Stimulated activated naive CD8-positive, alpha-beta T cell treated with anti-CD3 and anti-CD28 coated beads, Interleukin-15, amount 100 ng/mL, for 72 hours (primary cell): Measurements from ENCODE around the gene SPTLC3.
A peak's percentile ranks its signal among the peaks of the same experiment; 100 is the strongest.

Source experiments
- ATAC-seq: fragments of 150-1000 bp; cut with Tn5 transposase; 2 replicates; pipeline ENCODE4 v1.10.0; 2021; ENCODE audit warnings: mild to moderate bottlenecking, moderate library complexity
- DNase-seq, 2 donors: peaks; one replicate each; pipeline ENCODE4 v3.0.0; 2021 to 2022
- H3K27ac Mint-ChIP-seq, 2 donors: one replicate each; pipeline ENCODE4 v1.8.0; 2022; ENCODE audit warnings: mild to moderate bottlenecking in 2 of 2, mixed read lengths in 2 of 2, moderate library complexity in 2 of 2
- H3K27me3 Mint-ChIP-seq: one replicate; pipeline ENCODE4 v1.8.0; 2022; ENCODE audit warnings: mixed read lengths
- H3K4me1 Mint-ChIP-seq: one replicate; pipeline ENCODE4 v1.8.0; 2022; ENCODE audit warnings: mild to moderate bottlenecking, mixed read lengths
- H3K4me3 Mint-ChIP-seq, 2 donors: one replicate each; pipeline ENCODE4 v1.8.0; 2022; ENCODE audit warnings: mild to moderate bottlenecking in 2 of 2, mixed read lengths in 2 of 2, moderate library complexity in 1 of 2
- H3K9me3 Mint-ChIP-seq, 2 donors: one replicate each; pipeline ENCODE4 v1.8.0; 2022; ENCODE audit warnings: mixed read lengths in 2 of 2

Gene SPTLC3

GRCh38 chr20:13037727-13038126 lies 29.0 kb downstream of the SPTLC3 start:
- DNase-seq, result no peak
- Mint-ChIP-seq H3K9me3 (peaks cover 1 to 4% of the 10 kb centered on the region in 2 donors), H3K4me3 (no peak overlapping the region), H3K4me1 (no peaks in the 10 kb centered on the region), H3K27me3 (no peaks in the 10 kb centered on the region), H3K27ac (no peak overlapping the region)
- ATAC-seq, result no peak

GRCh38 chr20:13041574-13042457 lies 33.0 kb downstream of the SPTLC3 start:
- no peak for DNase-seq
- no peak overlapping the region for H3K27ac Mint-ChIP-seq
- no peaks in the 10 kb centered on the region for H3K27me3 Mint-ChIP-seq
- no peaks in the 10 kb centered on the region for H3K9me3 Mint-ChIP-seq
- H3K4me1 Mint-ChIP-seq, result no peaks in the 10 kb centered on the region
- no peak overlapping the region for H3K4me3 Mint-ChIP-seq
- ATAC-seq, result no peak

DNA sequence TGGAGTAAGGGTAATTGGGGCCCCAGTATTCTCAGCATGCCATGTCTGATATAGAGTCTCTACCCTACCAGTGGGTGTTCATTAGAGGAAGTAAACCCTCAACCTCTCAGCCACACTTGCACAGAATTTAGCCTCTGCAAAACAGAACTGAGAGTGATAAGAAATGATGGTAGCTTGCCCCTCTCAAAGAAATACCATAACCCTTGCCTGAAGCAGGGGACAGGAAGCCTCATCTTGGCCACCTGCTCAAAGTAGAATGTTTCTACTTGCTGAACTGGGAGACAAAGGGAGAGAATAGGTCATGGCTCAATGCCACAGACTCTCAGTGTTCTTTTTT lies 33.7 kb downstream of the SPTLC3 start:
- Mint-ChIP-seq H3K27me3 (no peaks in the 10 kb centered on the region), H3K27ac (no peak overlapping the region), H3K4me3 (no peak overlapping the region), H3K9me3 (no peaks in the 10 kb centered on the region), H3K4me1 (no peaks in the 10 kb centered on the region)
- ATAC-seq (no peak), DNase-seq (no peak)

DNA sequence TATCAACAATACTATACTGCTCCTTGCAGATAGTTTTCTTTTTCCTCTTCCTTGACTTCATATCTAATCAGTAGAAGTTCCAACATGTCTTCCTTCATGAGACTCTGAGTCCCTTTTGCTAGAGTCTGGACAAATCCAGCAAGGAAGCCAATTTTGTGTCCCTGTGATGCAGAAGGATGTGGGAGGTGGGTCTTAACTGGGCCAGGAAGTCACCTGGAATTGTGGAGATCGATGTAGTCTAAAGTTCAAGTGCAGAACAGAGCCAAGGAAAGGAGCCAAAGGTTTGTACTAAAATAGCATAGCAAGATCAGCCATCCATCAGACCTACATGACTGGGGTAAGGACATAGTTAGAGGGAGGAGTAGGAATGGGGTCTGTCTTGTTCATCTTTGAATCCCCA lies 37.6 kb downstream of the SPTLC3 start:
- no peaks in the 10 kb centered on the region for H3K4me1 Mint-ChIP-seq
- DNase-seq (no peak), ATAC-seq (no peak)
- no peaks in the 10 kb centered on the region for H3K9me3 Mint-ChIP-seq
- H3K27me3 Mint-ChIP-seq, result no peaks in the 10 kb centered on the region
- no peak overlapping the region for H3K4me3 Mint-ChIP-seq
- no peak overlapping the region for H3K27ac Mint-ChIP-seq

DNA sequence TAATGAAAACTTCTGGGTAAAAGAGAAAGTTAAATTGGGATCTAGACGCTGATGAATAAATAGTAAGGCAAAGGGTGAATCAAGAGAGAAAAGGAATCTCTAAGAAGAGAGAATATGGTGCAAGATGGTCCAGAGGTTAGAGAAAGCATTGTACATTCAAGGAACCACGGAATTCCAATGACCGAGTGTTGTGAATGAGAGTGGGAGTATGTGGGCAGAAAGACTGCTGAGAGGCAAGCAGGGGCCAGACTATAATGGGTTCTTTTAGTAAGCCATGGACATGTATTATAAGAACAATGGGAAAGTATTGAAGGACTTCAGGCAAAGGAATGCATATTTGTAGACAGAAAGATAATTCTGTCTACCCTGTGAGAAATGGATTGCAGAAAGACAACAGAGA lies 45.2 kb downstream of the SPTLC3 start:
- no peak overlapping the region for H3K4me3 Mint-ChIP-seq
- DNase-seq (no peak), ATAC-seq (no peak)
- H3K27me3 Mint-ChIP-seq, result no peaks in the 10 kb centered on the region
- H3K27ac Mint-ChIP-seq, result no peak overlapping the region
- H3K4me1 Mint-ChIP-seq, result no peaks in the 10 kb centered on the region
- no peaks in the 10 kb centered on the region for H3K9me3 Mint-ChIP-seq

DNA sequence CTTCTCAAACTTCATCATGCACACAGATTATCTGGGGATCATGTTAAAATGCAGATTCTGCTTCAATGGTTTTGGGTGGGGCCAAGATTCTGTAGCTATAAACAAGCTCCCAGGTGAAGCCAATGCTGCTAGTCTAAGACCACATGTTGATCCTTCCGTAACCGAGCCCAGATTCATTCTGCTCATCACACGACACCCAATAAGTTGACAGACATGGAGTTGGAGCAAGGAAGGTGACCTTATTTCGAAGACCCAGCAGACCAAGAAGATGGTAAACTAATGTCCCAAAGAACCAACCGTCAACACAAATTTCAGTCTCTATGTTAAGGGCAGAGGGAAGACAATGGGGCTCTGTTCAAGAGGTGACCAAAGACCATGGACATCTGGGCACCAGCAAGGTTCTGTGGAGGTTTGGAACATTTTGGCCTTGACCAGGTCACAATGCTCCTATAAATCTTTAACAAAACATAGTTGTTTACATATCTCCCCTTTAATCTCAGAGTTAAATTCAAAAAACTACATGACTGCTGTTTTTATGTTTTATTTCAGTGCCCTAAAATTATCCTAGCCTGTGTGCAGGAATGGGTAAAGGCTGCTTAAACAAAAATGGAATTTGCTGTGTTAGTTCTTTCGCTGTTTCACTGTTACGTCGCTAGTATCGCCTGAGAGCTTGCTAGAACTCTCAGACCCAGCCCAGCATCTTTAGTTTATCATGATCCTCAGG lies 50.1 kb downstream of the SPTLC3 start:
- Mint-ChIP-seq H3K27ac (no peak overlapping the region), H3K9me3 (no peaks in the 10 kb centered on the region), H3K4me1 (no peaks in the 10 kb centered on the region), H3K27me3 (no peaks in the 10 kb centered on the region), H3K4me3 (no peak overlapping the region)
- DNase-seq (no peak), ATAC-seq (no peak)

- Mint-ChIP-seq H3K27ac (no peak overlapping the region), H3K27me3 (no peaks in the 10 kb centered on the region), H3K4me1 (no peaks in the 10 kb centered on the region), H3K9me3 (no peaks in the 10 kb centered on the region), H3K4me3 (no peak overlapping the region)
- ATAC-seq (no peak), DNase-seq (no peak)
Measured at GRCh38 chr20:13059398-13060136, 50.8 kb downstream of the SPTLC3 start.

DNA sequence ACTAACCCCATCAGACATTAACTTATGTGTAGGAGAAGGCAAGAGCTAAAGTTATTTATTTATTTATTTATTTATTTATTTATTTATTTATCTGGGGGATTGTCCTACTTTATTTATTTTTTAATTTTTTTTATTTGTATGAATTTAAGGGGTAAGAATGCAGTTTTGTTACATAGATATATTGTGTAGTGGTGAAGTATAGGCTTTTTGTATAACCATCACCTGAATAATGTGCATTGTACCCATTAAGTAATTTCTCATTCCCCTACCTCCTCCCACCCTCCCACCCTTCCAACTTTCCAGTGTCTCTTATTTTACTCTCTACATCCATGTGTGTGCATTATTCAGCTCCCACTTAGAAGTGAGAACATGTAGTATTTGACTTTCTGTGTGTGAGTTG lies 51.6 kb downstream of the SPTLC3 start:
- Mint-ChIP-seq H3K9me3 (no peaks in the 10 kb centered on the region), H3K27ac (no peak overlapping the region), H3K4me1 (no peaks in the 10 kb centered on the region), H3K27me3 (no peaks in the 10 kb centered on the region), H3K4me3 (no peak overlapping the region)
- no peak for DNase-seq
- no peak for ATAC-seq

DNA sequence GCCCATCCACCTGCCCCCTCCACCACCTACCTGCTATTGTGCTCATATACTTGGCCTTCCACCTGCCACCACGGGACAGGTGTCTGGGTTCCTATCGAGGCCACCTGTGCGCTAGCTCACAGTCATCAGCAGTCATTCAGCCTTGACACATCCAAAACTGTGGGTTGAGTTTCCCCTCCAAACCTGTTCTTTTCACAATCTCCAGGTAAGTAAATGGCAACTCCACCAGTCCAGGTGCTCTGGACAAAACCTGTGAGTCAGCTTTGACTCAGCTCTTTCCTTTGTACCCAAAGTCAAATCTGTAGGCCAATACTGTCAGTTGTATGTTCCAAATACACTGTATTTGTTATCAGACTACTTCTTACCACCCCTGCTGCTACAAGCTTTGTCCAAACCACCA lies 52.6 kb downstream of the SPTLC3 start:
- Mint-ChIP-seq H3K4me3 (no peak overlapping the region), H3K27ac (no peak overlapping the region), H3K9me3 (no peaks in the 10 kb centered on the region), H3K4me1 (no peaks in the 10 kb centered on the region), H3K27me3 (no peaks in the 10 kb centered on the region)
- ATAC-seq (peak; percentile 9), DNase-seq (no peak)

DNA sequence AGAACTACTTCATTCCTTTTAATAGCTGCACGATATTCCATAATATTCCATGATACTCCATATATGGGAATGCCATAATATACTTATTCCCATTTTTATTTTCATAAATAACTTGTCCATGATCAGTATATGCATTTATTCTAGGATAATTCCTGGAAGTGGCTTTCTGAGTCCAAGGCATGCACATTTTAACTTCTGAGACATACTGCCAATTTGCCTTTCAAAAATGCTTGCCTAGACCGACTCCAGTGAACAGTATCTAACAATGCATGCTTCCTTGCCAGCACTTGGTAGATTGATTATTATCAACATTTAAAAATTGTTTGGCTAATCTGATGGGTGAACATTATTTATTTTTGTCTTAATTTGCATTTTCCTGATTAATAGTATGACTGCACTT lies 54.0 kb downstream of the SPTLC3 start:
- ATAC-seq (no peak), DNase-seq (no peak)
- H3K4me3 Mint-ChIP-seq, result no peak overlapping the region
- no peaks in the 10 kb centered on the region for H3K4me1 Mint-ChIP-seq
- no peaks in the 10 kb centered on the region for H3K9me3 Mint-ChIP-seq
- no peaks in the 10 kb centered on the region for H3K27me3 Mint-ChIP-seq
- no peak overlapping the region for H3K27ac Mint-ChIP-seq

DNA sequence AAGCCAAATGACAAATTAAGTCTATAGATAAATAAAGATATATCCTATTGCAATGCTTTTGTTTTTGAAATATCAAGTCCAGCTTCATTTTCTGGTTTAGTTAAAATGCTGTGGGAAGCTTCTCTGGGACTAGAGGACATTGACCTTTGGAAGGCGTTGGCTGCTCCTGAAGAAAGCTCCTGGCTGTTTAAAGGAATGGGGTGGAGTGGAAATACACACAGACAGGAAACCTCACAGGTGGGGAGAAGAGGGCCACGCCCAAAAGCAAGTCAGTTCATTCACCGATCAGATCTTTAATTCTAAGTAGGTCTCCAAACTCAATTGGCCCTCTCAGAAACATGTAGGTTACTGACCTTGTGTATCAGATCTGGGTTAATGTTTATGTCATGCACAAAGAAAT lies 59.6 kb downstream of the SPTLC3 start:
- ATAC-seq (no peak), DNase-seq (no peak)
- no peaks in the 10 kb centered on the region for H3K27me3 Mint-ChIP-seq
- H3K4me1 Mint-ChIP-seq, result no peaks in the 10 kb centered on the region
- no peak overlapping the region for H3K27ac Mint-ChIP-seq
- H3K9me3 Mint-ChIP-seq, result no peaks in the 10 kb centered on the region
- H3K4me3 Mint-ChIP-seq, result no peak overlapping the region

DNA sequence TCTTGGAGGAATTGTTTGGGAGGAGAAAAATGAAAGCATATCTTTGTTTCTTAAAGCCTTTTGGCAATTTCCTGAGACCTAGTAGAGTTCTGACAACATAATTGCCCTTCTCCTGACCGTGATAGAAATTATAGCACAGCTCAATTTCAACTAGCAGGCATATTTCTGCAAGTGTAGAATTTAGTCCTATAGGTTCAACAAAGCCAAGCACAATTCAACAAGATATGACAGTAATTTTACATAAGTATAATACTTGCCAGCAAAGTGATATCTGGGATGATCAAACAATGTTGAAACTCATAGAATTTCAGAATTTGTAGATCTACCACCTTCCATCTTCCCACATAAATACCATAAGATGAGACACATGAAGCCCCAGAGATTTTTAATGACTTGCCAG lies 73.1 kb downstream of the SPTLC3 start:
- no peak for DNase-seq
- Mint-ChIP-seq H3K27ac (no peak overlapping the region), H3K4me3 (no peak overlapping the region), H3K27me3 (no peaks in the 10 kb centered on the region), H3K9me3 (no peaks in the 10 kb centered on the region), H3K4me1 (no peaks in the 10 kb centered on the region)
- no peak for ATAC-seq

DNA sequence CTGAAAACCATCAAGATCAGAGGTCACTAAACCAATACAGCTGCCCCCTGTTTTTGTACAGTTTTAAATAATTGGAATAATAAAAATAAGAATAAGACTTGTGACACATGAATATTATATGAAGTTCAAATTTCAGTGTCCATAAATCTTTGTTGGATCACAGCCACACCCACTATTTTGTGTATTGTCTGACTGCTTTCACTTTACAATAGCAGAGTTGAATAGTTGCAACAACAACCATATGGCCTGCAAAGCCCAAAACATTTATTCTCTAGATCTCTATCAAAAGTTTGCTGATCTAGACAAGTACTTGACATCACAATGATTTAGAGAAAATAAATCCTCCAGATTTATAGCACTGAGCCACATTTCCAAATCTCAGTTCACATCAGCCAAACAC lies 73.6 kb downstream of the SPTLC3 start:
- ATAC-seq, result no peak
- Mint-ChIP-seq H3K4me3 (no peak overlapping the region), H3K4me1 (no peaks in the 10 kb centered on the region), H3K27me3 (no peaks in the 10 kb centered on the region), H3K27ac (no peak overlapping the region), H3K9me3 (no peaks in the 10 kb centered on the region)
- DNase-seq, result no peak

DNA sequence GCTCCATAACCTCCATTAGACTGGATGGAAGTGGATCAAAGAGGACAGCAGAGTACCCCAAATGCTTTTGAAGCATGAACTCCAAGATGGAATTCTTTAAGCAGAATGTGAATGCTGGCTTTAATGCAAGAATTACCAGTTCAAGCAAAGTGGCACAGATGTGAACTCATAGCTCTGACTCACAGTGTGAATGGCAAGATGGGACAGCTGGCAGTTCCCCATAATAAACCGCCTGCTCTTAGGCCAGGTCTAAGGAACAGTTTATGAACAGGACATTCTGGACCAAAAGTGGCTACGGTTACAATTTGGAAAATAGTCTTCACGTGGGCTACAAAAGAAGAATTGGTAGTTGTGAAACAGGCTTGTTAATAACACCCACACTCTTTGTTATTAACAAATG lies 76.5 kb downstream of the SPTLC3 start:
- Mint-ChIP-seq H3K4me3 (no peak overlapping the region), H3K27me3 (no peaks in the 10 kb centered on the region), H3K27ac (no peak overlapping the region), H3K9me3 (no peaks in the 10 kb centered on the region), H3K4me1 (no peaks in the 10 kb centered on the region)
- DNase-seq (no peak), ATAC-seq (no peak)

DNA sequence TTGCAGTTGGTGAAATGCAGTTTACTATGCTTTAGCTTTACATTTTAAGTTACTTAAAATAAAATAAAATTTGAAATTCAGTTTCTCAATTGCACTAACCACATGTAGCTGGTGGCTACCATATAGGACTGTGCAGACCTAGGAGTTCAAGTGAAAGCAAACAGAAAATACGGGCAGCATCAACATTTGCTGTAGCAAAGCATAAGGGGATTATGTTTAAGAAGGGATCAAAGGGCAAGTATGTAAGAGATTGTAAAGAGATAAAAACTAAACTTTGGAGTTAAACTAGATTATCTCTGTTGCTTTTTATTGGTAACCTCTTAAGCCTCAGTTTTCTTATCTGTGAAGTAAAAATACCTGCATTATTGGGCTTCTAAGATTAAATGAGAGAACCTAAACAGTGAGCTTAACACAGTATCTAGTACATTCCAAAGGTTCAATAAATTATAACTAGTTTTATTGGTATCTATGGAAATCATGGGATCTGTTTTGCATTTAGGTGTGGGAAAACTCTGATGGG lies 81.2 kb downstream of the SPTLC3 start:
- Mint-ChIP-seq H3K27ac (no peak overlapping the region), H3K4me3 (no peak overlapping the region), H3K4me1 (no peaks in the 10 kb centered on the region), H3K9me3 (no peaks in the 10 kb centered on the region), H3K27me3 (no peaks in the 10 kb centered on the region)
- no peak for DNase-seq
- ATAC-seq, result no peak

DNA sequence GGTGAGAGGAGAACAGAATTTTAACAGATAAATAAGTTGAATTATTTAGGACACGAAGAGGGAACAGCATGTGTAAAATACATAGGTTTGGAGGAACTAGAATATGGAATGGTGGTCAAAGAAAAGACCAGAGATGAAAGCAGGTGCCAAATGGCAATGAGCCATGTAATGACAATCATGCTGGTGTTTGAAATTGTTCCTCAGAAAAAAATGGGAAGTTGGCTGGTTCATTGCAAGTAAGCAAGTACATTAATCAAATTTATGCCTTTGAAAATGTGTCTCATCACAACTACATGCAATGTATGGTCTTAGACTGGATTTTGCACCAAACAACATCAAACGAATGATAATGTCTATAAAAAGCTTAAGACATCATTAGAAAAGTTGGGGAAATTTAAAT lies 83.3 kb downstream of the SPTLC3 start:
- H3K4me3 Mint-ChIP-seq, result no peak overlapping the region
- no peaks in the 10 kb centered on the region for H3K4me1 Mint-ChIP-seq
- H3K9me3 Mint-ChIP-seq, result no peaks in the 10 kb centered on the region
- no peaks in the 10 kb centered on the region for H3K27me3 Mint-ChIP-seq
- H3K27ac Mint-ChIP-seq, result no peak overlapping the region
- DNase-seq, result no peak
- ATAC-seq, result no peak
